MM.1S (cell line): ENCODE data around the gene FARSA.
"Not testable (repeated sequence)": the region's sequence is repeated elsewhere in the genome, so short reads cannot be mapped to it uniquely, and the experiment has no call there.

ENCODE experiments used
- DNase-seq: peaks from one replicate; pipeline ENCODE4 v3.0.0-alpha.2; 2015
- H2AFZ ChIP-seq: fragments of 300-600 bp; sonication (generic); 2 replicates; pipeline ENCODE4 v1.6.0; 2016; ENCODE audit warnings: antibody characterized with exemption, low read length
- H3F3A ChIP-seq: fragments of 300-600 bp; sonication (generic); 2 replicates; pipeline ENCODE4 v1.6.1; 2016; ENCODE audit warnings: mild to moderate bottlenecking, antibody characterized with exemption, low read length, moderate library complexity, mixed read lengths; ENCODE audit not compliant: insufficient read depth
- H3K27ac ChIP-seq: fragments of 300-600 bp; sonication (generic); 2 replicates; pipeline ENCODE4 v1.5.1; 2016; ENCODE audit warnings: mild to moderate bottlenecking, low read length
- H3K27me3 ChIP-seq: fragments of 300-600 bp; sonication (generic); replicated peaks from 2 replicates; pipeline ENCODE4 v1.6.0; 2016; ENCODE audit warnings: low read length; ENCODE audit not compliant: insufficient read depth
- H3K36me3 ChIP-seq: fragments of 300-600 bp; sonication (generic); replicated peaks from 2 replicates; pipeline ENCODE4 v1.6.1; 2016; ENCODE audit warnings: mild to moderate bottlenecking, low read length, mixed read lengths; ENCODE audit not compliant: insufficient read depth
- H3K4me1 ChIP-seq: fragments of 300-600 bp; sonication (generic); 2 replicates; pipeline ENCODE4 v1.6.1; 2016; ENCODE audit warnings: low read length, mixed read lengths
- H3K4me2 ChIP-seq: fragments of 300-600 bp; sonication (generic); 2 replicates; pipeline ENCODE4 v1.6.0; 2016; ENCODE audit warnings: low read depth, low read length
- H3K4me3 ChIP-seq: fragments of 300-600 bp; sonication (generic); 2 replicates; pipeline ENCODE4 v1.5.1; 2016; ENCODE audit warnings: low read length, mixed read lengths
- H3K79me2 ChIP-seq: fragments of 300-600 bp; sonication (generic); 2 replicates; pipeline ENCODE4 v1.6.1; 2016; ENCODE audit warnings: mixed run types, low read length, mixed read lengths
- H3K9ac ChIP-seq: fragments of 300-600 bp; sonication (generic); 2 replicates; pipeline ENCODE4 v1.6.1; 2016; ENCODE audit warnings: low read length, mixed read lengths
- H3K9me2 ChIP-seq: fragments of 300-600 bp; sonication (generic); replicated peaks from 2 replicates; pipeline ENCODE4 v1.6.1; 2016; ENCODE audit warnings: mild to moderate bottlenecking, low read length, mixed read lengths; ENCODE audit not compliant: insufficient read depth
- H3K9me3 ChIP-seq: fragments of 300-600 bp; sonication (generic); replicated peaks from 2 replicates; pipeline ENCODE4 v1.6.1; 2016; ENCODE audit warnings: mild to moderate bottlenecking, low read length, mixed read lengths; ENCODE audit not compliant: insufficient read depth
- H4K20me1 ChIP-seq: fragments of 300-600 bp; sonication (generic); 2 replicates; pipeline ENCODE4 v1.6.1; 2016; ENCODE audit warnings: mild to moderate bottlenecking, low read length, moderate library complexity, mixed read lengths; ENCODE audit not compliant: insufficient read depth
- EZH2 ChIP-seq: fragments of 300-600 bp; sonication (generic); optimal IDR thresholded peaks from 2 replicates; pipeline ENCODE3; 2017; ENCODE audit warnings: low read depth, mild to moderate bottlenecking, antibody characterized with exemption, low read length, mixed read lengths
- EZH2phosphoT487 ChIP-seq: fragments of 300-600 bp; sonication (generic); IDR thresholded peaks from 2 replicates; pipeline ENCODE4 v1.6.1; 2018; ENCODE audit warnings: antibody characterized with exemption, low read length
- TF ChIP-seq, protein P1 (sequence below): fragments of 300-600 bp; sonication (generic); IDR thresholded peaks from 2 replicates; pipeline ENCODE4 v1.5.1; 2016; ENCODE audit warnings: antibody characterized with exemption, low read length, mixed read lengths

Gene FARSA

DNA sequence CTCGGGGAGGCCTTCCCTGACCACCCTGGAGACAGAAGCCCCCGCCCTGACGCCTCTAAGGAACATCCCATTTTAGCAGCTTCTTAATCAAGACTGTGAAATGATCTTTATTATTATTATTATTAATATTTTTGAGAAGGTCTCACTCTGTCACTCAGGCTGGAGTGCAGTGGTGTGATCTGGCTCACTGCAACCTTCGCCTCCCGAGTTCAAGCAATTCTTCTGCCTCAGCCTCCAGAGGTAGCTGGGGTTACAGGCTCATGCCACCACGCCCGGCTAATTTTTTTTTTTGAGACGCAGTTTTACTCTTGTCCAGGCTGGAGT lies 32.3 kb upstream of the FARSA start:
- no peaks in the 10 kb centered on the region for H3F3A ChIP-seq

DNA sequence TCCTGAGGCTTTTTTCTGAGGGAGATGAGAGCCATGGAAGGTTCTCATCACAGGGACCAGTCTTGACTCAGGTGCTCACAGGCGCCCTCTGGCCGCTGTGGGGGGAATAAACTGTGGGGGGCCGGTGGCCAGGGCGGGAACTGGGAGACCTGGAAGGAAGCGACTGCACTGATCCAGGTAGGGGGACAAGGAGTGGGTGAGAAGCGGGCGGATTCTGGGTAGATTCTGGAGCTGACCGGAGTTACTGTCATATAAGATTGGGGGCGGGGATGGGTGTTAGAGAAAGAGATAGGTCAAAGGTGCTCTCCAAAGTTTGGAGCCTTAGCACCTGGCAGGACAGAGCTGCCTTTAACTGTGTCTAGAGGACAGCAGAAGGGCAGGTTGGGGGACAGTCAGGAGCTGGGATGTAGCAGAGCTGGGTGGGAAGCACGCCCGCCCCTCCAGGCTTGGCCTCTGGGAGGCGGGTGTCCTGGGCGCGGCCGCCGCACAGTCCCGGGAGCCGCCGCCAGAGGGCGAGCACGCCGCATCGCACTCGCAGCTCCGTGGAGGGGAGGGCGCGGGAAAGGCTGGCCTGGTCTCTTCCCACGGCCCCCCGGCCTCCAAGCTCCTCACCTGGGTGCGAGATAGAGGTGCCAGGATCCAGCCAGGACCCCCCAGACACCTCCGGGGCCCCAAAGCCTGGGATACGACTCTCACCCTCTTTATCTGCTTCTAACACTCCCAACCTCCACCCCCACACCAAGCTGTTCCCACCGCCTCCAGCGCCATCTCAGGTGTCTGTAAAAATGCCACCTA lies 31.7 kb upstream of the FARSA start:
- Histone ChIP-seq H2AFZ (peak overlapping the region; percentile 94), H3K36me3 (no peaks in the 10 kb centered on the region), H3K4me2 (peak overlapping the region; percentile 95), H4K20me1 (no peaks in the 10 kb centered on the region), H3K9me3 (no peaks in the 10 kb centered on the region), H3K9ac (peak overlapping the region; percentile 60; the same call in 1 of the 2 replicates), H3K79me2 (no peaks in the 10 kb centered on the region), H3K27ac (no peak overlapping the region; the same call in 1 of the 2 replicates), H3K4me1 (no peaks in the 10 kb centered on the region), H3F3A (no peaks in the 10 kb centered on the region), H3K4me3 (peak overlapping the region; percentile 67), H3K27me3 (peaks cover 22% of the 10 kb centered on the region), H3K9me2 (no peaks in the 10 kb centered on the region)
- DNase-seq, result peak; percentile 73
- TF ChIP-seq, protein P1, sequence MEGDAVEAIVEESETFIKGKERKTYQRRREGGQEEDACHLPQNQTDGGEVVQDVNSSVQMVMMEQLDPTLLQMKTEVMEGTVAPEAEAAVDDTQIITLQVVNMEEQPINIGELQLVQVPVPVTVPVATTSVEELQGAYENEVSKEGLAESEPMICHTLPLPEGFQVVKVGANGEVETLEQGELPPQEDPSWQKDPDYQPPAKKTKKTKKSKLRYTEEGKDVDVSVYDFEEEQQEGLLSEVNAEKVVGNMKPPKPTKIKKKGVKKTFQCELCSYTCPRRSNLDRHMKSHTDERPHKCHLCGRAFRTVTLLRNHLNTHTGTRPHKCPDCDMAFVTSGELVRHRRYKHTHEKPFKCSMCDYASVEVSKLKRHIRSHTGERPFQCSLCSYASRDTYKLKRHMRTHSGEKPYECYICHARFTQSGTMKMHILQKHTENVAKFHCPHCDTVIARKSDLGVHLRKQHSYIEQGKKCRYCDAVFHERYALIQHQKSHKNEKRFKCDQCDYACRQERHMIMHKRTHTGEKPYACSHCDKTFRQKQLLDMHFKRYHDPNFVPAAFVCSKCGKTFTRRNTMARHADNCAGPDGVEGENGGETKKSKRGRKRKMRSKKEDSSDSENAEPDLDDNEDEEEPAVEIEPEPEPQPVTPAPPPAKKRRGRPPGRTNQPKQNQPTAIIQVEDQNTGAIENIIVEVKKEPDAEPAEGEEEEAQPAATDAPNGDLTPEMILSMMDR, result peak; percentile 75
- no peak for TF ChIP-seq EZH2phosphoT487
- no peak for TF ChIP-seq EZH2

More for the DNA sequence above, 32.3 kb upstream of the FARSA start:
- peak overlapping the region; percentile 94 for H2AFZ ChIP-seq
- TF ChIP-seq EZH2, result no peak
- no peak for TF ChIP-seq EZH2phosphoT487
- TF ChIP-seq, protein P1, result no peak
- H3K4me3 ChIP-seq, result peak overlapping the region; percentile 67; the same call in 1 of the 2 replicates
- no peaks in the 10 kb centered on the region for H3K9me2 ChIP-seq
- no peak for DNase-seq
- H3K36me3 ChIP-seq, result no peaks in the 10 kb centered on the region
- H3K9me3 ChIP-seq, result no peaks in the 10 kb centered on the region
- peak overlapping the region; percentile 95; the same call in 1 of the 2 replicates for H3K4me2 ChIP-seq
- H3K79me2 ChIP-seq, result no peaks in the 10 kb centered on the region
- H3K27me3 ChIP-seq, result peaks cover 16% of the 10 kb centered on the region
- no peaks in the 10 kb centered on the region for H3K4me1 ChIP-seq
- H3K27ac ChIP-seq, result no peak overlapping the region
- 0 out of 2 replicates have a peak overlapping the region, but pooled peaks have one; percentile 60 for H3K9ac ChIP-seq
- H4K20me1 ChIP-seq, result no peaks in the 10 kb centered on the region

DNA sequence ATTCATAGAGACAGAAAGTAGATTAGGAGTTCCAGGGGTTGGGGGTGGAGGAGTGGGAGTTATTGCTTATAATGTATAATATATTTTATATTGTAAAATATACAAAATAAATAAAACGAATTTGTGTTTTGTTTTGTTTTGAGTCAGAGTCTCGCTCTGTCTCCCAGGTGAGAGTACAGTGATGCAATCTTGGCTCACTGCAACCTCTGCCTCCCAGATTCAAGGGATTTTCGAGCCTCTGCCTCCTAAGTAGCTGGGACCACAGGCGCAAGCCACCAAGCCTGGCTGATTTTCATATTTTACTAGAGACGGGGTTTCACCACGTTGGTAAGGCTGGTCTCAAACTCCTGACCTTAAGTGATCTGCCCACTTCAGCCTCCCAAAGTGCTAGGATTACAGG lies 26.0 kb upstream of the FARSA start:
- TF ChIP-seq EZH2, result no peak
- no peak for TF ChIP-seq EZH2phosphoT487
- TF ChIP-seq, protein P1, result no peak
- H3K4me3 ChIP-seq, result no peak overlapping the region

DNA sequence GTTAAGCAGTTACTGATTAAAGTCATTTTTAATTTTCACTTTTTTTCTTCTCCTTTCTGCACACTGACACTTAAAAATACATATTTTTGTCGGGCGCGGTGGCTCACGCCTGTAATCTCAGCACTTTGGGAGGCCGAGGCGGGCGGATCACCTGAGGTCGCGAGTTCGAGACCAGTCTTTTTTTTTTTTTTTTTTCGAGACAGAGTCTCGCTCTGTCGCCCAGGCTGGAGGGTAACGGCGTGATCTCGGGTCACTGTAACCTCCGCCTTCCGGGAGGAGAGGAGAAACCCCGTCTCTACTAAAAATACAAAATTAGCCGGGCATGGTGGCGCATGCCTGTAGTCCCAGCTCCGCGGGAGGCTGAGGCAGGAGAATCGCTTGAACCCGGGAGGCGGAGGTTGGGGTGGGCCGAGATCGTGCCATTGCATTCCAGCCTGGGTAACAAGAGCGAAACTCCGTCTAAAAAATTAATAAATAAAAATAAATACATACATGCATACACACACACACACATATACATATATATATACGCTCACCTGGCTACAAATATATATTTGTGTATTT lies 24.0 kb upstream of the FARSA start:
- peak overlapping the region; percentile 64; the same call in 1 of the 2 replicates for H3K27ac ChIP-seq
- H4K20me1 ChIP-seq, DNase-seq, H3K36me3 ChIP-seq, H3K9me2 ChIP-seq, H3K9me3 ChIP-seq: not testable (repeated sequence)
- peak overlapping the region; percentile 62; the same call in 1 of the 2 replicates for H3K4me2 ChIP-seq
- H3K9ac ChIP-seq, result peak overlapping the region; percentile 88; the same call in 1 of the 2 replicates
- H3K4me1 ChIP-seq, result peaks cover 24% of the 10 kb centered on the region
- peaks cover 17% of the 10 kb centered on the region; the same call in 1 of the 2 replicates for H3K27me3 ChIP-seq
- H2AFZ ChIP-seq, result peak overlapping the region; percentile 51
- H3K4me3 ChIP-seq, result peak overlapping the region; percentile 96
- H3K79me2 ChIP-seq, result peaks cover 48% of the 10 kb centered on the region
- peaks cover 37% of the 10 kb centered on the region for H3F3A ChIP-seq

More for the DNA sequence above, 26.0 kb upstream of the FARSA start:
- Histone ChIP-seq H3K27ac (no peak overlapping the region), H2AFZ (no peak overlapping the region), H3K9ac (no peak overlapping the region), H3K36me3 (no peaks in the 10 kb centered on the region), H3F3A (peaks cover 18% of the 10 kb centered on the region), H4K20me1 (no peaks in the 10 kb centered on the region), H3K4me2 (no peak overlapping the region), H3K9me2 (no peaks in the 10 kb centered on the region), H3K9me3 (no peaks in the 10 kb centered on the region), H3K79me2 (peaks cover 29% of the 10 kb centered on the region), H3K4me1 (peaks cover 16% of the 10 kb centered on the region), H3K27me3 (peaks cover 23% of the 10 kb centered on the region)
- DNase-seq, result no peak
